ENCODE results near the gene NRXN2.
"Not testable (repeated sequence)": the region's sequence is repeated elsewhere in the genome, so short reads cannot be mapped to it uniquely, and the experiment has no call there.

NRXN2 gene

GRCh38 chr11:64602466-64603070, 120.4 kb downstream of the NRXN2 start:
- no peaks in the 10 kb centered on the region for H3K9me3 ChIP-seq (ENCODE audit: control insufficient read depth in 2 of 2, low read length in 2 of 2)
- no peaks in the 10 kb centered on the region for H3K4me1 ChIP-seq (ENCODE audit: control insufficient read depth, insufficient read depth, low read length)

DNA sequence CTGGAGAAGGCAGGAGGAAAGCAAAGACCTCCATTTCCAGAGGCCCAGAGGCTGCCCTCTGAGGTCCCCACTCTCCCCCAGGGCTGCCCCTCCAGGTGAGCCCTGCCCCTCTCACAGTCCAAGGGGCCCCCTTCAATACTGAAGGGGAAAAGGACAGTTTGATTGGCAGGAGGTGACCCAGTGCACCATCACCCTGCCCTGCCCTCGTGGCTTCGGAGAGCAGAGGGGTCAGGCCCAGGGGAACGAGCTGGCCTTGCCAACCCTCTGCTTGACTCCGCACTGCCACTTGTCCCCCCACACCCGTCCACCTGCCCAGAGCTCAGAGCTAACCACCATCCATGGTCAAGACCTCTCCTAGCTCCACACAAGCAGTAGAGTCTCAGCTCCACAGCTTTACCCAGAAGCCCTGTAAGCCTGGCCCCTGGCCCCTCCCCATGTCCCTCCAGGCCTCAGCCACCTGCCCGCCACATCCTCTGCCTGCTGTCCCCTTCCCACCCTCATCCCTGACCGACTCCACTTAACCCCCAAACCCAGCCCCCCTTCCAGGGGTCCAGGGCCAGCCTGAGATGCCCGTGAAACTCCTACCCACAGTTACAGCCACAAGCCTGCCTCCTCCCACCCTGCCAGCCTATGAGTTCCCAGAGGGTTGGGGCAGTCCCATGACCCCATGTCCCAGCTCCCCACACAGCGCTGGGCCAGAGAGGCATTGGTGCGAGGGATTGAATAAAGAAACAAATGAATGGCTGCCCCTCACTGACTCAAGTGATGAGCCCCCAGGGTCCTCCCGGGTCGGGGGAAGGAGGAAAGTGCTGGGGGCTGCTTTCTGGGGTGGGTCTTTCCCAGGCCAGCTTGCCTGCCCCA, 121.2 kb downstream of the NRXN2 start:
- no peaks in the 10 kb centered on the region for H3K4me1 ChIP-seq (ENCODE audit: control insufficient read depth, insufficient read depth, low read length)
- no peak overlapping the region for H3K9ac ChIP-seq (ENCODE audit: low read length in 2 of 2)
- H3K4me3 ChIP-seq (ENCODE audit: low read length in 2 of 2) = no peak overlapping the region
- no peak overlapping the region for H3K27ac ChIP-seq (ENCODE audit: low read length)
- H3K27me3 ChIP-seq (ENCODE audit: control insufficient read depth in 1 of 2, insufficient read depth in 2 of 2, low read length in 2 of 2) = no peaks in the 10 kb centered on the region
- no peaks in the 10 kb centered on the region for H3K9me3 ChIP-seq (ENCODE audit: control insufficient read depth in 2 of 2, low read length in 2 of 2)
- no peaks in the 10 kb centered on the region for H3K36me3 ChIP-seq (ENCODE audit: control insufficient read depth in 2 of 2, insufficient read depth in 2 of 2, low read length in 2 of 2)

More at GRCh38 chr11:64602466-64603070, 120.4 kb downstream of the NRXN2 start:
- H3K36me3 ChIP-seq (ENCODE audit: control insufficient read depth in 2 of 2, insufficient read depth in 2 of 2, low read length in 2 of 2) = no peaks in the 10 kb centered on the region
- H3K27me3 ChIP-seq (ENCODE audit: control insufficient read depth in 1 of 2, insufficient read depth in 2 of 2, low read length in 2 of 2) = no peaks in the 10 kb centered on the region
- H3K27ac ChIP-seq (ENCODE audit: low read length) = no peak overlapping the region
- H3K4me3 ChIP-seq (ENCODE audit: low read length in 2 of 2) = no peak overlapping the region
- H3K9ac ChIP-seq (ENCODE audit: low read length in 2 of 2) = no peak overlapping the region

DNA sequence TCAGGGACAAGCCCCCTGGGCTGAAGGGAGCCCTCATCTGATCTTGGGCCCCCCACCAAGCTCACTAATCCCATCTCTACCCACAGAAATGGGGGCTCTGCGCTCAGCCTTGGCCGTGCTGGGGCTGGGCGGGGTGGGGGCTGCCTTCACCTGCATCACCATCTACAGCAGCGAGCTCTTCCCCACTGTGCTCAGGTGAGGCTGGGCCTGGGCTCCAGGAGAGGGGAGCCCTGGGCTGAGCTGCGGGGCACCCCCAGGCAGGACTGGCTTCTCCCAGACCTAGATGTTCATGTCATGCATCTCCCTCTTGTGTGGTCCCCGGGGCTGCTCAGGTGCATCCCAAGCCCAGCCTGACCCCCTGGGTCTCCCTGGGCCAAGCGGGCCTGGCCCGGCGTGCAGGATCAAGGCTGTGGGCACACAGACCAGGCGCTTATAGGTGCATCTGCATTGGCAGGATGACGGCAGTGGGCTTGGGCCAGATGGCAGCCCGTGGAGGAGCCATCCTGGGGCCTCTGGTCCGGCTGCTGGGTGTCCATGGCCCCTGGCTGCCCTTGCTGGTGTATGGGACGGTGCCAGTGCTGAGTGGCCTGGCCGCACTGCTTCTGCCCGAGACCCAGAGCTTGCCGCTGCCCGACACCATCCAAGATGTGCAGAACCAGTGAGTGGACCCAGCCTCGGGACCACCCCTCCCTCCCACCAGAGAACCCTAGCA, 122.6 kb downstream of the NRXN2 start:
- Histone ChIP-seq H3K27ac (ENCODE audit: low read length) (no peak overlapping the region), H3K4me3 (ENCODE audit: low read length in 2 of 2) (no peak overlapping the region), H3K36me3 (ENCODE audit: control insufficient read depth in 2 of 2, insufficient read depth in 2 of 2, low read length in 2 of 2) (no peaks in the 10 kb centered on the region), H3K27me3 (ENCODE audit: control insufficient read depth in 1 of 2, insufficient read depth in 2 of 2, low read length in 2 of 2) (no peaks in the 10 kb centered on the region), H3K9me3 (ENCODE audit: control insufficient read depth in 2 of 2, low read length in 2 of 2) (no peaks in the 10 kb centered on the region), H3K4me1 (ENCODE audit: control insufficient read depth, insufficient read depth, low read length) (no peaks in the 10 kb centered on the region), H3K9ac (ENCODE audit: low read length in 2 of 2) (no peak overlapping the region)

DNA sequence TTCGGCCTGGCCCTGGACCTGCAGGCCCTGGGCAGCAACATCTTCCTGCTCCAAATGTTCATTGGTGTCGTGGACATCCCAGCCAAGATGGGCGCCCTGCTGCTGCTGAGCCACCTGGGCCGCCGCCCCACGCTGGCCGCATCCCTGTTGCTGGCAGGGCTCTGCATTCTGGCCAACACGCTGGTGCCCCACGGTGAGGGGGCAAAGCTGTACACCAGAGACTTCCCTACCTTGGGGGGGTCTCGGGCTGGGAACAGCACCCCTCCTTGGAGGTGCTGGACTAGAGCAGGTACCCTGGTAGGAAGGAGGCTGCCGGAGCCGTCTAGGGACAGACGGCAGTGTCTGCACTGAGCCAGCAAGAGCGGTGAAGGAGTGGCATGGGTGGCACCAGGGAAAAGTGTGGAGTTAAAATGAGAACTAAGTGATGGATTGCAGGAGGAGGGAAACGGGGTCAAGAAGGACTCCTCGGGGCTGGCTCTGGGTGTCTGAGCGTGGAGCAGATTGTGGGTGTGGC, 123.2 kb downstream of the NRXN2 start:
- no peaks in the 10 kb centered on the region for H3K36me3 ChIP-seq (ENCODE audit: control insufficient read depth in 2 of 2, insufficient read depth in 2 of 2, low read length in 2 of 2)
- H3K9ac ChIP-seq (ENCODE audit: low read length in 2 of 2) = no peak overlapping the region
- no peak overlapping the region for H3K4me3 ChIP-seq (ENCODE audit: low read length in 2 of 2)
- H3K4me1 ChIP-seq (ENCODE audit: control insufficient read depth, insufficient read depth, low read length) = no peaks in the 10 kb centered on the region
- H3K9me3 ChIP-seq (ENCODE audit: control insufficient read depth in 2 of 2, low read length in 2 of 2) = no peaks in the 10 kb centered on the region
- H3K27me3 ChIP-seq (ENCODE audit: control insufficient read depth in 1 of 2, insufficient read depth in 2 of 2, low read length in 2 of 2) = no peaks in the 10 kb centered on the region
- H3K27ac ChIP-seq (ENCODE audit: low read length) = no peak overlapping the region

DNA sequence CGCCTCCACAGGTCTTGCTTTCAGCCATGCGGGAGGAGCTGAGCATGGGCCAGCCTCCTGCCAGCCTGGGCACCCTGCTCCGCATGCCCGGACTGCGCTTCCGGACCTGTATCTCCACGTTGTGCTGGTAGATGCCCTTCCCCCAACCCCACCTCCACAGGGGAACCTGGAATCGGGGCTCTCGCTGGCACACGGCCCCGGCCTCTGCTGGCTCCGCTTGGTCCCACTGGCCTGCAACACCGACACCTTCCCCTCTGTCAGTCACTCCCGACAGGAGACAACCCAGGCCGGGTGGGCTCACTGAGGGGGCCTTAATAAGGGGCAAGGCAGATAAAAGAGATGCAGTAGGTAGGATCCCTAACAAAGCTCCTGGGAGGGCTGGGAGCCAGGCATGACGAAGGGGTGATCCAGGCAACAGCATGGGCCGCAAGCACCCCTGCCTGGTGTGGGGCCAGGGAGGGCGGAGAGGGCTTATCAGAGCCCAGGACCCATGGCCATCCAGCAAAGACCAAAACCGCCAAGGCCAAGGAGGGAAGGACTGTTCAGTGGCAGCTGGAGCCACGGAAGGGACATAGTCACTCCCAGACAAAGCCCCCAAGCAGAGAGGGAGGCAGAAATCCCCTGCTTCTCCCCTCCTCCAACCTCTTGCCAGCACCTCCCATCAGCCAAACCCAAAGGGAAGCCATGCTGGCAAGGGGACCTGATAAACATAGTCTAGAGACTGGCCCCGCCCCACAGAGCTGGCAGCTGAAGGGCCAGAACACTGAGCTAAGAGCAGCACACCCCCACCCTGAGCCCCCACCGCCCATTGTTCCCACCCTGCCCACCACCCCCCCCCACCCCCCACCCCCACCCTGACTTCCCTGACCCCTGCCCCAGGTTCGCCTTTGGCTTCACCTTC, 124.0 kb downstream of the NRXN2 start:
- Histone ChIP-seq H3K9me3 (ENCODE audit: control insufficient read depth in 2 of 2, low read length in 2 of 2) (no peaks in the 10 kb centered on the region), H3K4me3 (ENCODE audit: low read length in 2 of 2) (no peak overlapping the region), H3K36me3 (ENCODE audit: control insufficient read depth in 2 of 2, insufficient read depth in 2 of 2, low read length in 2 of 2) (no peaks in the 10 kb centered on the region), H3K27ac (ENCODE audit: low read length) (no peak overlapping the region), H3K9ac (ENCODE audit: low read length in 2 of 2) (no peak overlapping the region), H3K27me3 (ENCODE audit: control insufficient read depth in 1 of 2, insufficient read depth in 2 of 2, low read length in 2 of 2) (no peaks in the 10 kb centered on the region), H3K4me1 (ENCODE audit: control insufficient read depth, insufficient read depth, low read length) (no peaks in the 10 kb centered on the region)

GRCh38 chr11:64598106-64598796, 124.7 kb downstream of the NRXN2 start:
- no peaks in the 10 kb centered on the region for H3K36me3 ChIP-seq (ENCODE audit: control insufficient read depth in 2 of 2, insufficient read depth in 2 of 2, low read length in 2 of 2)
- no peaks in the 10 kb centered on the region for H3K4me1 ChIP-seq (ENCODE audit: control insufficient read depth, insufficient read depth, low read length)
- H3K27ac ChIP-seq (ENCODE audit: low read length) = no peak overlapping the region
- H3K9ac ChIP-seq (ENCODE audit: low read length in 2 of 2) = no peak overlapping the region
- H3K4me3 ChIP-seq (ENCODE audit: low read length in 2 of 2) = no peak overlapping the region
- no peaks in the 10 kb centered on the region for H3K9me3 ChIP-seq (ENCODE audit: control insufficient read depth in 2 of 2, low read length in 2 of 2)
- peaks cover 0 to 2% of the 10 kb centered on the region in 2 donors for H3K27me3 ChIP-seq (ENCODE audit: control insufficient read depth in 1 of 2, insufficient read depth in 2 of 2, low read length in 2 of 2)

- no peaks in the 10 kb centered on the region for H3K4me1 ChIP-seq (ENCODE audit: control insufficient read depth, insufficient read depth, low read length)
Measured at GRCh38 chr11:64597671-64598101, 125.3 kb downstream of the NRXN2 start.

GRCh38 chr11:64595922-64596321, 127.1 kb downstream of the NRXN2 start:
- not testable (repeated sequence) for H3K4me3 ChIP-seq (ENCODE audit: low read length in 2 of 2); H3K4me1 ChIP-seq (ENCODE audit: control insufficient read depth, insufficient read depth, low read length); H3K9ac ChIP-seq (ENCODE audit: low read length in 2 of 2); H3K9me3 ChIP-seq (ENCODE audit: control insufficient read depth in 2 of 2, low read length in 2 of 2); H3K27me3 ChIP-seq (ENCODE audit: control insufficient read depth in 1 of 2, insufficient read depth in 2 of 2, low read length in 2 of 2); H3K36me3 ChIP-seq (ENCODE audit: control insufficient read depth in 2 of 2, insufficient read depth in 2 of 2, low read length in 2 of 2); H3K27ac ChIP-seq (ENCODE audit: low read length)

More at GRCh38 chr11:64597671-64598101, 125.3 kb downstream of the NRXN2 start:
- Histone ChIP-seq H3K36me3 (ENCODE audit: control insufficient read depth in 2 of 2, insufficient read depth in 2 of 2, low read length in 2 of 2) (no peaks in the 10 kb centered on the region), H3K27ac (ENCODE audit: low read length) (no peak overlapping the region), H3K9ac (ENCODE audit: low read length in 2 of 2) (no peak overlapping the region), H3K4me3 (ENCODE audit: low read length in 2 of 2) (no peak overlapping the region), H3K27me3 (ENCODE audit: control insufficient read depth in 1 of 2, insufficient read depth in 2 of 2, low read length in 2 of 2) (peaks cover 0 to 2% of the 10 kb centered on the region in 2 donors), H3K9me3 (ENCODE audit: control insufficient read depth in 2 of 2, low read length in 2 of 2) (no peaks in the 10 kb centered on the region)

- H3K9me3 ChIP-seq (ENCODE audit: control insufficient read depth in 2 of 2, low read length in 2 of 2) = peaks cover 0 to under 1% of the 10 kb centered on the region in 2 donors
- H3K4me1 ChIP-seq (ENCODE audit: control insufficient read depth, insufficient read depth, low read length) = no peaks in the 10 kb centered on the region
- peaks cover 0 to 2% of the 10 kb centered on the region in 2 donors for H3K27me3 ChIP-seq (ENCODE audit: control insufficient read depth in 1 of 2, insufficient read depth in 2 of 2, low read length in 2 of 2)
- H3K36me3 ChIP-seq (ENCODE audit: control insufficient read depth in 2 of 2, insufficient read depth in 2 of 2, low read length in 2 of 2) = no peaks in the 10 kb centered on the region
- H3K9ac ChIP-seq (ENCODE audit: low read length in 2 of 2) = no peak overlapping the region
- no peak overlapping the region for H3K4me3 ChIP-seq (ENCODE audit: low read length in 2 of 2)
- H3K27ac ChIP-seq (ENCODE audit: low read length) = no peak overlapping the region
Measured at GRCh38 chr11:64594159-64594939, 128.6 kb downstream of the NRXN2 start.

Data from stomach smooth muscle (tissue), 2 donors.